Right atrium auricular region (tissue), 2 donors: ENCODE measurements around the gene SLC35A2. TPM values are rescaled to one million over a fixed set of nuclear protein-coding genes. Genes with fewer than 3 reads are reported as not detected.

Experiments
- DNase-seq: peaks from one replicate; pipeline ENCODE4 v3.0.0-alpha.2; 2019; ENCODE audit warnings: low spot score
- H3K27ac ChIP-seq, 2 donors: fragments of 200-600 bp; sonication (generic); 1 replicate in 1 of 2; 2 replicates in 1 of 2; pipeline ENCODE4 v1.5.1; 2016 to 2019
- H3K27me3 ChIP-seq, 2 donors: fragments of 200-600 bp; sonication (generic); one replicate each; pipeline versions ENCODE4 v1.5.1 to v1.6.0; 2017 to 2019
- H3K36me3 ChIP-seq: fragments of 200-600 bp; sonication (generic); one replicate; pipeline ENCODE4 v1.5.1; 2016
- H3K4me1 ChIP-seq, 2 donors: fragments of 200-600 bp; sonication (generic); one replicate each; pipeline versions ENCODE4 v1.5.1 to v1.6.0; 2017 to 2019
- H3K4me3 ChIP-seq, 2 donors: fragments of 200-600 bp; sonication (generic); 1 replicate in 1 of 2; 2 replicates in 1 of 2; pipeline ENCODE4 v1.5.1; 2017 to 2019; ENCODE audit warnings: mild to moderate bottlenecking in 1 of 2, moderate library complexity in 1 of 2
- H3K9me3 ChIP-seq, 2 donors: fragments of 200-600 bp; sonication (generic); one replicate each; pipeline ENCODE4 v1.5.1; 2019
- CTCF ChIP-seq, 2 donors: fragments of 200-600 bp; sonication (generic); IDR thresholded peaks; one replicate each; pipeline ENCODE4 v1.5.1; 2019; ENCODE audit warnings: antibody characterized with exemption in 2 of 2
- total RNA-seq, 2 donors: library from RNA; depleted of rRNA; stranded (reverse); fragments of >200 nt; gene quantifications; one replicate each; pipeline ENCODE4 v1.1.0, GENCODE V29; 2016

Gene SLC35A2
- total RNA-seq, 2 donors from 2014 or later = 16.8 to 18.8 TPM

DNA sequence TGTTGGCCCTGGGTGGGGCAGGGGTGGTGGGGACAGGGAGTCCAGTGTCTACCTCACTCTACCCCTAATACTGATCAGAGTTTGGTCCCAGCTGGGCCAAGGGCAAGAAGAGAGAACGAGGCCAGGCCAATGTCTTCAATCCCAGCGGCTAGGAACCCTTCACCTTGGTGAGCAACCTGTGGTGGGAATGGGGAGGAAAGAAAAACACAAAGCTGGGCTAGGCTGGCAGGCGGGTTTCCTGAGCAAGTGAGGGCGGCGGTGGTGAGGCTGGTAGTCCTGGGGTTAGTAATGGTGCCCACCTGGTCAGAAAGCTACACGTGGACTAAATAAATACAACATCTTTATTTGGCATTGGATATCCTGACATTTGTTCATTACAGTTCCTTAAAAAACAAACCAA is 8.2 kb downstream of the SLC35A2 start:
- H3K9me3 ChIP-seq = no peaks in the 10 kb centered on the region
- no peak overlapping the region for H3K4me3 ChIP-seq
- no peaks in the 10 kb centered on the region for H3K27me3 ChIP-seq
- DNase-seq = no peak
- H3K4me1 ChIP-seq = peaks cover 0 to 3% of the 10 kb centered on the region in 2 donors
- no peak for TF ChIP-seq CTCF (IDR thresholded peaks at IDR 0.05)
- H3K36me3 ChIP-seq = peaks cover 35% of the 10 kb centered on the region
- H3K27ac ChIP-seq = no peak overlapping the region

GRCh38 chrX:48902776-48903175 is 8.7 kb downstream of the SLC35A2 start:
- peaks cover 35% of the 10 kb centered on the region for H3K36me3 ChIP-seq
- no peaks in the 10 kb centered on the region for H3K9me3 ChIP-seq
- no peak overlapping the region for H3K27ac ChIP-seq
- H3K27me3 ChIP-seq = no peaks in the 10 kb centered on the region
- no peak for TF ChIP-seq CTCF (IDR thresholded peaks at IDR 0.05)
- no peak overlapping the region for H3K4me3 ChIP-seq
- H3K4me1 ChIP-seq = peaks cover 0 to 3% of the 10 kb centered on the region in 2 donors
- DNase-seq = no peak

- peaks cover 35% of the 10 kb centered on the region for H3K36me3 ChIP-seq
- no peaks in the 10 kb centered on the region for H3K27me3 ChIP-seq
- H3K27ac ChIP-seq = no peak overlapping the region
- H3K4me1 ChIP-seq = peaks cover 0 to 3% of the 10 kb centered on the region in 2 donors
- no peak overlapping the region for H3K4me3 ChIP-seq
- TF ChIP-seq CTCF (IDR thresholded peaks at IDR 0.05) = no peak
- no peaks in the 10 kb centered on the region for H3K9me3 ChIP-seq
- DNase-seq = no peak
Measured at GRCh38 chrX:48902135-48902534, 9.3 kb downstream of the SLC35A2 start.

- no peak for DNase-seq
- no peaks in the 10 kb centered on the region for H3K9me3 ChIP-seq
- H3K4me1 ChIP-seq = peaks cover 0 to 11% of the 10 kb centered on the region in 2 donors
- H3K4me3 ChIP-seq = no peak overlapping the region
- H3K36me3 ChIP-seq = peaks cover 26% of the 10 kb centered on the region
- H3K27me3 ChIP-seq = no peaks in the 10 kb centered on the region
- no peak overlapping the region for H3K27ac ChIP-seq
- TF ChIP-seq CTCF (IDR thresholded peaks at IDR 0.05) = no peak
Measured at GRCh38 chrX:48901069-48901468, 10.4 kb downstream of the SLC35A2 start.

GRCh38 chrX:48899078-48899410 is 12.4 kb downstream of the SLC35A2 start:
- DNase-seq = no peak
- Histone ChIP-seq H3K4me3 (no peak overlapping the region), H3K27me3 (no peaks in the 10 kb centered on the region), H3K9me3 (no peaks in the 10 kb centered on the region), H3K36me3 (peaks cover 25% of the 10 kb centered on the region), H3K27ac (no peak overlapping the region), H3K4me1 (peaks cover 0 to 11% of the 10 kb centered on the region in 2 donors)
- TF ChIP-seq CTCF (IDR thresholded peaks at IDR 0.05) = no peak

DNA sequence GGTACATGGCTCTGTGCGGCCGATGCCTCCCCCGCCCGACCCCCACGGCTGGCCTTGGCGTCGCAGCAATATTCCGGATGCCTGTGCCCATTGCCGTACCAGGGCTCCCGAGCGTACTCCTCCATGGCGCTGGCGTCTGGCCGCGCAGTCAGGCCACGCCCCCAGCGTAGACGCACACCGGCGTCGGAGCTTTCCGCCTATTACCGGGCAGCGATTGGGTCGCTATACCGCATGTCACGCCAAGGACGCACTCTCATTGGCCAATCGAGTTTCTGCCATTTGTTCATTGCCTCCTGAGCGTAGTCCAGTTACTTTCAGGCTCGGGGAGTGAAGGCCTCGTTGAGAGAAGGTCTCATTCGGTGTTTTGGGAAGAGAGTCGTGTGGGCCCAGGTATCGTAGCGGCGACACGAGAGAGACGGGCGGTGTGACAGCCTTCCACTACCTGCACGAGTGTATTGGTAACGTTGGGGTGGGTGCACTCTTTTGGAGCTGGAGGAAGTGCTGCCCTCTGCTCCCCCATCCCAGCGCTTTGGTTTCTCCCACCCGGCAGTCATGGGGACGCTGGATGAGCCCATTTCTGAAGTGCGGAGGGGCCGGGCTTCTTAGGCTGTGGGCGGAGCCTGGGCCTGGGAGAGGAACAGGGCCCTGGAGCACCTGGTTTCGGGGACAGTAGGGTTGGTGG is 13.7 kb downstream of the SLC35A2 start, which contains the start of the genes PQBP1 and TIMM17B:
Gene PQBP1 (plus strand): TSS at position 306 of the 682 bp plus-strand sequence. CDS start 580 bp downstream, outside the sequence.
Gene TIMM17B (minus strand): TSS at position 144 of the 682 bp plus-strand sequence. CDS start 19 bp downstream, at position 125.
- peak; percentile 94 for DNase-seq
- Histone ChIP-seq H3K27me3 (no peaks in the 10 kb centered on the region), H3K9me3 (no peaks in the 10 kb centered on the region), H3K36me3 (peaks cover 20% of the 10 kb centered on the region), H3K4me3 (peak within 1 kb of the TSS; percentile 59 to 66), H3K4me1 (peaks cover 0 to 11% of the 10 kb centered on the region in 2 donors), H3K27ac (peak within 1 kb of the TSS; percentile 94 to 96)
- no peak for TF ChIP-seq CTCF (IDR thresholded peaks at IDR 0.05)
